BJ (cell line): Measurements from ENCODE around the gene ECE1. TPM values are rescaled to one million over a fixed set of nuclear protein-coding genes. Genes with fewer than 3 reads are reported as not detected.

Experiments
- CTCF ChIA-PET: fragments of 350-600 bp; formaldehyde crosslinking; extraction: SDS; loops from one replicate; lab custom pipeline; 2021; ENCODE audit warnings: antibody characterized with exemption, inconsistent platforms; lab: Yijun Ruan, JAX
- POLR2A ChIA-PET: fragments of 300-600 bp; sonication (Branson Sonifier 250); formaldehyde crosslinking; extraction: SDS; loops from one replicate; lab custom pipeline; 2021; ENCODE audit warnings: antibody characterized with exemption; lab: Charles Lee
- DNase-seq: peaks from one replicate; pipeline ENCODE4 v3.0.0-alpha.2; 2011; ENCODE audit warnings: low read depth
- H3K27me3 ChIP-seq: 2 replicates; pipeline ENCODE4 v1.6.0; 2011; ENCODE audit warnings: low read length; ENCODE audit not compliant: control insufficient read depth, insufficient read depth
- H3K36me3 ChIP-seq: 2 replicates; pipeline ENCODE4 v1.5.1; 2011; ENCODE audit warnings: low read length; ENCODE audit not compliant: control insufficient read depth, insufficient read depth
- H3K4me3 ChIP-seq: 2 replicates; pipeline ENCODE4 v1.5.1; 2011; ENCODE audit warnings: low read depth, mild to moderate bottlenecking, control low read depth, low read length
- CTCF ChIP-seq: IDR thresholded peaks from 2 replicates; pipeline ENCODE4 v1.5.1; 2011; ENCODE audit warnings: low read depth, mild to moderate bottlenecking, control low read depth, inconsistent platforms, low read length, moderate library complexity; ENCODE audit not compliant: insufficient read depth
- polyA plus RNA-seq: library from polyadenylated mRNA; depleted of rRNA; stranded (reverse); fragments of >200 nt; gene quantifications from 2 replicates; pipeline ENCODE4 v1.2.3, GENCODE V29; 2011

Gene ECE1
- polyA plus RNA-seq, 1 experiment, result 150 TPM

- Histone ChIP-seq H3K4me3 (no peak overlapping the region), H3K36me3 (peaks cover 47% of the 10 kb centered on the region), H3K27me3 (no peaks in the 10 kb centered on the region)
- TF ChIP-seq CTCF, result no peak
- ChIA-PET CTCF (interaction anchor here (1.2 to 3.1 kb wide), 2 partner anchors 8 to 143 kb away, joined by 6 to 20 read pairs; no protein-coding TSS in a partner anchor), POLR2A (no interaction called here)
- DNase-seq, result no peak
Measured at GRCh38 chr1:21225065-21225464, 65.2 kb downstream of the ECE1 start.

GRCh38 chr1:21220815-21221214, 69.4 kb downstream of the ECE1 start:
- ChIA-PET CTCF (interaction anchor here (0.7 to 2.6 kb wide), 4 partner anchors 16 to 426 kb away, joined by 3 to 12 read pairs (median 4); no protein-coding TSS in a partner anchor), POLR2A (no interaction called here)
- no peak for TF ChIP-seq CTCF
- no peak overlapping the region for H3K4me3 ChIP-seq
- DNase-seq, result no peak
- peaks cover 47% of the 10 kb centered on the region for H3K36me3 ChIP-seq
- no peaks in the 10 kb centered on the region for H3K27me3 ChIP-seq

- H3K27me3 ChIP-seq, result no peaks in the 10 kb centered on the region
- H3K36me3 ChIP-seq, result peaks cover 38% of the 10 kb centered on the region
- TF ChIP-seq CTCF, result no peak
- no peak for DNase-seq
- CTCF ChIA-PET, result interaction anchor here (2.6 to 6.1 kb wide), 2 partner anchors 149 to 150 kb away, joined by 12 to 64 read pairs; no protein-coding TSS in a partner anchor
- POLR2A ChIA-PET, result no interaction called here
- H3K4me3 ChIP-seq, result no peak overlapping the region
Measured at GRCh38 chr1:21219674-21220073, 70.6 kb downstream of the ECE1 start.

- peaks cover 33% of the 10 kb centered on the region for H3K36me3 ChIP-seq
- no peak overlapping the region for H3K4me3 ChIP-seq
- ChIA-PET POLR2A (no interaction called here), CTCF (interaction anchor here (0.5 to 6.1 kb wide), 25 partner anchors 8 to 577 kb away, joined by 3 to 64 read pairs (median 4); no protein-coding TSS in a partner anchor)
- no peaks in the 10 kb centered on the region for H3K27me3 ChIP-seq
- DNase-seq, result no peak
- peak; percentile 58 for TF ChIP-seq CTCF
Measured at GRCh38 chr1:21217812-21218596, 72.3 kb downstream of the ECE1 start.

- DNase-seq, result no peak
- POLR2A ChIA-PET, result no interaction called here
- peak; percentile 83 for TF ChIP-seq CTCF
- Histone ChIP-seq H3K36me3 (peaks cover 30% of the 10 kb centered on the region), H3K4me3 (no peak overlapping the region), H3K27me3 (no peaks in the 10 kb centered on the region)
- CTCF ChIA-PET, result interaction anchor here (0.5 to 6.1 kb wide), 28 partner anchors 7 to 576 kb away, joined by 3 to 64 read pairs (median 4); no protein-coding TSS in a partner anchor
Measured at GRCh38 chr1:21216835-21217811, 73.1 kb downstream of the ECE1 start.
